Stimulated activated CD4-positive, alpha-beta T cell treated with anti-CD3 and anti-CD28 coated beads, Interleukin-2, amount 100 ng/mL, for 48 hours (primary cell): ENCODE measurements around the gene TMEM145.
"Not testable (repeated sequence)": the region's sequence is repeated elsewhere in the genome, so short reads cannot be mapped to it uniquely, and the experiment has no call there.

Source experiments
- DNase-seq, 2 donors: peaks; one replicate each; pipeline ENCODE4 v3.0.0-alpha.2; 2020

TMEM145 gene

GRCh38 chr19:42339126-42339860 is 26.2 kb downstream of the TMEM145 start:
- DNase-seq, result not testable (repeated sequence)

DNA sequence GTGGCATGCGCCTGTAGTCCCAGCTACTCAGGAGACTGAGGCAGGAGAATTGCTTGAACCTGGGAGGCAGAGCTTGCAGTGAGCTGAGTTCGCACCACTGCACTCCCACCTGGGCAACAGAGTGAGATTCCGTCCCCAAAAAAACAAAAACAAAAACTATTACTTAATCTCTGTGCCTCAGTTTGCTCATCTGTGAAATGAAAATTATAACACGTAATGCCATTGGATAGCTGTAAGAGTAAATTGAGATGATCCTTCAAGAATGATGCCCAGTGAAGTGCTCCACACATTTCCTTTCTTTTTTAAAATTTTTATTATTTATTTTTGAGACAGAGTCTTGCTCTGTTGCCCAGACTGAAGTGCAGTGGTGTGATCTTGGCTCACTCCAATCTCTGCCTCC is 26.8 kb downstream of the TMEM145 start:
- DNase-seq, result not testable (repeated sequence)

- no peak for DNase-seq
These were observed 30.4 kb downstream of the TMEM145 start for GRCh38 chr19:42343344-42344110.

DNA sequence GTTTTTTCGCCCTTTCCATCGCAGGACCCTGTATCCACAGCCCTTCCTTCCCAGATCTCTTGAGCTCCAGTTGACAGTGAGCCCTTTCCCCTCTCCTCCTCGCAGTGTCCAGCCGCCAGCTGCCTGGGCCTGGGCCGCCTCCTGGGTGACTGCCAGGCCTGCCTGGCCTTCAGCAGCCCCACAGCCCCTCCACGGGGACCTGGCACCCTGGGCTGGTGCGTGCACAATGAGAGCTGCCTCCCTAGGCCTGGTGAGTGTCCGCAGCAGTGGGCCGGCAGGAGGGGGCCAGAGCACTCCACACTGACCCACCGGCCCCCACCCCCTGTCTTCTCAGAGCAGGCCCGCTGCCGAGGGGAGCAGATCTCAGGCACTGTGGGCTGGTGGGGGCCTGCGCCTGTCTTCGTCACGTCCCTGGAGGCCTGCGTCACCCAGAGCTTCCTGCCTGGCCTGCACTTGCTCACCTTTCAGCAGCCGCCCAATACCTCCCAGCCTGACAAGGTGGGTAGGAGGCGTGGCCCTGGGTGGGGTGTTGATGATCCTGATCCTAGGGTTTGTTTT is 31.3 kb downstream of the TMEM145 start:
- DNase-seq, result no peak

DNA sequence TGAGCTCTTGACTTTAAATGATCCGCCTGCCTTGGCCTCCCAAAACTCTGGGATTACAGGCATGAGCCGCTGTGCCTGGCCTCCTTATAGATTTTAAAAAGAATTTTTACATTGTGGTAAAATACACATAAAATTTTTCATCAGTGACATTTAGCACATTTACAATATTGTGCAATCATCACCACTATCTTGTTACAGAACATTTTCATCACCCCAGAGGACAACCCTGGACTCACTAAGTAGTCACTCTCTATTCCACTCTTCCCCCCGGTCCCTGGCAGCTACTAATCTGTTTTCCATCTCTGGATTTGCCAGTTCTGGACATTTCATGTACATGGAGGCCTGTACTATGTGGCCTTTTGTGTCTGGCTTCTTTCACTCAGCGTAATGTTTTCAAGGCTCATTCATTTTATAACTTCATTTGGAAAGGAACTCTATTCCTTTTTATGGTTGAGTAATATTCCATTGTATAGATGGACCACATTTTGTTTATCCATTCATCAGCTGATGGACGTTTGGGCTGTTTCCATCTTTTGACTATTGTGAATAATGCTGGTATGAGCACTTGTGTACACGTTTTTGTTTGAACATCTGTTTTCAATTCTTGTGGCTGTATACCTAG is 32.2 kb downstream of the TMEM145 start:
- no peak for DNase-seq

DNA sequence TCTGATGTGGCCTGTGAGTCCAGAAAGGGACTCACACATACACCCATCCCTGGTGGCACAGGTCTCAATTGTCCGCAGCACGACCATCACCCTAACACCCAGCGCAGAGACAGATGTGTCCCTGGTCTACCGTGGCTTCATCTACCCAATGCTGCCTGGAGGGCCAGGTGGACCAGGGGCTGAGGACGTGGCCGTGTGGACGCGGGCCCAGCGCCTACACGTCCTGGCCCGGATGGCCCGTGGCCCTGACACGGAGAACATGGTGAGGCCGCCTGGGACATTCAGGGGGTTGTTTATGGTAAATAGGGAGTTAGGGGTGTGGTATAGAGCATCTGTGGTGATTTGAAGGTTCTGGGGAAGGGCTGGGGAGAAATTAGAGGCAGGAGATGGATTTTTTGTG is 35.1 kb downstream of the TMEM145 start:
- no peak for DNase-seq

- no peak for DNase-seq
These were observed 36.4 kb downstream of the TMEM145 start for GRCh38 chr19:42349378-42350107.

DNA sequence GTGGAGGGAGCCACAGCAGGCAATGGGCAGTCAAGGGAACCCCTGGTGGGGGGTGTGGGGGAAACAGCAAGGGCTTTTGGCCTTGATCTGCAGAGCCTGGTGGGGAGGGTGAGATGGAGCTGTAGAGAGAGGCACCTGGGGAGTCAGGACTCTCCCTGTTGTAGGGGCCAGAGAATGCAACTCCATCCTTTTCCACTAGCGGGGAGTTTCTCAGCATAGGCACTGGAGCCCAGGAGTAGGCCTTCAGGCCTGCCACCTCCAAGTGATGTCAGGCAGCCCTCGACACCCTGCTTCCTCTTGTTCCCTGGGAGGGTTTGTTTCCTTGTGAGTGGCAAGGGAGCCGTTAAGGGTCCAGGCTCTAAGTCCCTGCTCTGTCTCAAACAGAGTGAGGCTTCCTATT is 37.3 kb downstream of the TMEM145 start:
- no peak for DNase-seq

- DNase-seq, result no peak
These were observed 38.1 kb downstream of the TMEM145 start for GRCh38 chr19:42351079-42351735.

GRCh38 chr19:42352301-42353259 is 39.5 kb downstream of the TMEM145 start:
- DNase-seq, result no peak

GRCh38 chr19:42353341-42354015 is 40.4 kb downstream of the TMEM145 start:
- no peak for DNase-seq

DNA sequence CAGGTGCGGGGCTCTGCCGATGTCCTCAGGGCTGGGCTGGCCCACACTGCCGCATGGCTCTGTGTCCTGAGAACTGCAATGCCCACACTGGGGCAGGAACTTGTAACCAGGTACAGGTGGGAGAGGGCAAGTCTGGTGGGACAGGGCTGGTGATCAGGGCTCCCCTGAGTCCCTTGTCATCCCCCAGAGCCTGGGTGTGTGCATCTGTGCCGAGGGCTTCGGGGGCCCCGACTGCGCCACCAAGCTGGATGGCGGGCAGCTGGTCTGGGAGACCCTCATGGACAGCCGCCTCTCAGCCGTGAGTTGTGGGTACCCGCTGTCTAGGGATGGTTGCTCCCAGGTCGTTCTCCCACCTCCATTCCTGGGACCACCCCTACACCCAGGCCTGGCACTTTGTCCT is 42.8 kb downstream of the TMEM145 start:
- DNase-seq, result no peak

DNA sequence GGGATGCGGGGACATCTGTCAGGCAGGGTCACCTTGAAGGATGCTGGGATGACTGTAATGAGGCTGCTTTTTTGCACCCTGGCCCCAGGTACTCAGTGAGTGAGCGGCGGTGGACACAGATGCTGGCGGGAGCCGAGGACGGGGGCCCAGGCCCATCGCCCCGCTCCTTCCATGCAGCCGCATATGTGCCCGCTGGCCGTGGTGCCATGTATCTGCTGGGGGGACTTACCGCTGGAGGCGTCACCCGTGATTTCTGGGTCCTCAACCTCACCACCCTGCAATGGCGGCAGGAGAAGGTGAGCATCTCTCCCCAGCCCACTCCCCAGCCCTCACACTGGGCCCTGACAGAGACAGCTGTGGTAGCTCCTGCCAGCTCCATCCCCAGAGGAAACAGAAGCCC is 43.6 kb downstream of the TMEM145 start:
- DNase-seq, result no peak

DNA sequence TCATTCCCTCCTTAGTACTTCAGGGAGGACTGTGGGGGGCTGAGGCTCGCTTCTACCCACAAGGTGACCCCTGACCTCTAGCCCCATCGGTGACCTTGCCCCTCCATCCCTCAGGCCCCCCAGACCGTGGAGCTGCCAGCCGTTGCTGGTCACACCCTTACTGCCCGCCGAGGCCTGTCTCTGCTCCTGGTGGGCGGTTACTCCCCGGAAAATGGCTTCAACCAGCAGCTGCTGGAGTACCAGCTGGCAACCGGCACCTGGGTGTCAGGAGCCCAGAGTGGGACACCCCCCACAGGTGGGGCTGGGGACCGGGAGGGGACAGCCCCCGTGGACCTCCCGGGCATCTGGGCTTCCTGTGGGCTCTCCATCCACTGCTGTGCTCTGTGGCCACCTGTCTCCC is 44.2 kb downstream of the TMEM145 start:
- no peak for DNase-seq

- no peak for DNase-seq
These were observed 47.9 kb downstream of the TMEM145 start for GRCh38 chr19:42360787-42361544.

GRCh38 chr19:42361545-42361910 is 48.4 kb downstream of the TMEM145 start:
- DNase-seq, result no peak

DNA sequence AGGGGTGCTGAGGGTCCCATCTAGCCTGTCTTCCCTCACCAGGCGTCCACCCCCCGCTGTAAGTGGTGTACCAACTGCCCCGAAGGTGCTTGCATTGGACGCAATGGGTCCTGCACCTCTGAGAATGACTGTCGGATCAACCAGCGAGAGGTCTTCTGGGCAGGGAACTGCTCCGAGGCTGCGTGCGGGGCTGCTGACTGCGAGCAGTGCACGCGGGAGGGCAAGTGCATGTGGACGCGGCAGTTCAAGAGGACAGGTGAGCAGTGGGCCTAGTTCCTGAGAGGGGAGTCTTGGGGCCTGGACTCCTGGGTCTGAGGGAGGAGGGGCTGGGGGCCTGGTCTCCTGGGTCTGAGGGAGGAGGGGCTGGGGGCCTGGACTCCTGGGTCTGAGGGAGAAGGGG is 49.2 kb downstream of the TMEM145 start:
- DNase-seq, result no peak

- no peak for DNase-seq
These were observed 49.9 kb downstream of the TMEM145 start for GRCh38 chr19:42362891-42363440.

DNA sequence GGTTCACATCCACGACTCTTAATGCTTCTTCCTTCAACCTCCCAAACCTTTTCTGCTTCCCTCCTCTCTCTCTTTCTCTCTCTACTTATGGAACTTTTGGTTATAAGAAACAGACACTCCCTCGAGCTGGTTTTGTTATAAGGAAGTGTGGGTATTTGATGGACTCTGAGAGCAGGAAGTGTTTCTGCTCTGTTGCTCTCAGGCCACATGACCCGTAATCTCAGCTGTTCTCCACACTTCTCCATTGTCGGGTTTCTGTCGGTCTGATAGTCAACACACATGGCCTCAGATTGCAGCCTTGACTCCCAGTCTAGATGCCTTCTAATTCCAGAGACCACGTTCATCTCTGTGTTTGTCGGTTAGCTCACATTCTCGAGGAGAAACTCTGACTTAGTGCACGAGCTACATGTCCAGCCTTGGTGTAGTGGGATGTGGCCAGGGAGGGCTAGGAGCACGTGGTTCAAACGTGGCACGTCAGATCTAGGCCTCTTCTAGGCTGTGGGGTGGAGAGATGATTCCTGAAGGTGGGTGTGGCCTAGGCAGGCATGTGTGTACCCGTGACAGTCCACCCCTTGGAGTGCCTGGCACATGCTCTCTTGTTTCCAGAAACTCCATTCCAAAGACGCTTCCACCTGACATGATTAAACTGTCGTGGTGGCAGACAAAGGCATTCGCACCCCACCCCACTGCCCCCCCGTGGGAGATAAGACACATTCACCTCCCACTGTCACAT is 50.7 kb downstream of the TMEM145 start:
- no peak for DNase-seq
